K562 (cell line): ENCODE results near the gene C11orf91. TPM values are rescaled to one million over a fixed set of nuclear protein-coding genes. Genes with fewer than 3 reads are reported as not detected.

Source experiments
- ARID4B ChIP-seq: sonication (generic); formaldehyde crosslinking; IDR thresholded peaks from 2 replicates; pipeline ENCODE4 v1.8.0; 2022; ENCODE audit warnings: mild to moderate bottlenecking, missing genetic modification reagents
- ETV6 ChIP-seq, 3 experiments: fragments of 150-350 bp in 1 of 3; sonication (generic) in 1 of 3; formaldehyde crosslinking in 1 of 3; IDR thresholded peaks; 2 replicates each; pipeline versions ENCODE4 v1.6.1 to v1.8.0; 2014 to 2022; ENCODE audit warnings: borderline replicate concordance in 2 of 3, low read depth in 2 of 3, antibody characterized with exemption in 1 of 3, low read length in 1 of 3, mild to moderate bottlenecking in 1 of 3, missing genetic modification reagents in 1 of 3
- GTF2A2 ChIP-seq: IDR thresholded peaks from 2 replicates; pipeline ENCODE4 v1.6.1; 2016; ENCODE audit warnings: mild to moderate bottlenecking, missing genetic modification characterization, missing compliant biosample characterization
- GTF2E2 ChIP-seq: fragments of 200-800 bp; sonication (Bioruptor generic); IDR thresholded peaks from 2 replicates; pipeline ENCODE4 v1.6.1; 2016; ENCODE audit warnings: missing genetic modification characterization, missing compliant biosample characterization
- ILK ChIP-seq: fragments of 450-650 bp; IDR thresholded peaks from 2 replicates; pipeline ENCODE4 v1.6.1; 2016; ENCODE audit warnings: missing genetic modification characterization, low read depth, mild to moderate bottlenecking, missing compliant biosample characterization, moderate library complexity, borderline replicate concordance
- KDM1A ChIP-seq, 2 experiments: fragments of 450-650 bp; IDR thresholded peaks; 2 replicates each; pipeline ENCODE4 v1.6.1; 2016; ENCODE audit warnings: mild to moderate bottlenecking in 2 of 2
- LEF1 ChIP-seq: fragments of 450-650 bp; IDR thresholded peaks from 2 replicates; pipeline ENCODE4 v1.6.1; 2016; ENCODE audit warnings: mild to moderate bottlenecking
- NCOA1 ChIP-seq: fragments of 450-650 bp; IDR thresholded peaks from 2 replicates; pipeline ENCODE4 v1.6.1; 2016; ENCODE audit warnings: low read depth
- PHB2 ChIP-seq: fragments of 450-650 bp; IDR thresholded peaks from 2 replicates; pipeline ENCODE4 v1.6.1; 2017; ENCODE audit warnings: low read depth
- POLR2G ChIP-seq: fragments of 200-400 bp; formaldehyde crosslinking; IDR thresholded peaks from 2 replicates; pipeline ENCODE4 v1.6.1; 2017; ENCODE audit warnings: low read depth, mild to moderate bottlenecking, antibody characterized with exemption, low read length, moderate library complexity
- POLR3G ChIP-seq: IDR thresholded peaks from 2 replicates; pipeline ENCODE4 v1.6.1; 2011; ENCODE audit not compliant: insufficient read length, insufficient replicate concordance; ENCODE audit errors: extremely low read depth
- RBM34 ChIP-seq: fragments of 200-400 bp; formaldehyde crosslinking; IDR thresholded peaks from 2 replicates; pipeline ENCODE4 v1.6.1; 2018; ENCODE audit warnings: low read length, borderline replicate concordance; ENCODE audit not compliant: insufficient read depth
- RFX7 ChIP-seq: fragments of 250-450 bp; sonication (Bioruptor Pico); IDR thresholded peaks from 2 replicates; pipeline ENCODE4 v1.5.1; 2021; ENCODE audit warnings: mild to moderate bottlenecking
- SNAPC5 ChIP-seq: fragments of 250-450 bp; sonication (Bioruptor Pico); IDR thresholded peaks from 2 replicates; pipeline ENCODE4 v1.8.0; 2021; ENCODE audit warnings: moderate library complexity, mild to moderate bottlenecking, inconsistent platforms
- SP1 ChIP-seq: sonication (generic); formaldehyde crosslinking; IDR thresholded peaks from 2 replicates; pipeline ENCODE4 v1.8.1; 2022; ENCODE audit warnings: mild to moderate bottlenecking, missing genetic modification reagents
- TEAD1 ChIP-seq, 2 experiments: fragments of 450-650 bp in 1 of 2; sonication (generic) in 1 of 2; formaldehyde crosslinking; IDR thresholded peaks; 2 replicates each; pipeline versions ENCODE4 v1.4.0 to v1.8.0; 2020 to 2022; ENCODE audit warnings: mild to moderate bottlenecking in 2 of 2, missing genetic modification reagents in 1 of 2
- YY1 ChIP-seq, 3 experiments: IDR thresholded peaks; 2 replicates each; pipeline ENCODE4 v1.6.1; 2011; ENCODE audit warnings: low read length in 2 of 3, mild to moderate bottlenecking in 2 of 3, moderate library complexity in 2 of 3, borderline replicate concordance in 1 of 3, control low read depth in 1 of 3, low read depth in 1 of 3; ENCODE audit not compliant: insufficient read depth in 3 of 3, insufficient replicate concordance in 2 of 3, control insufficient read depth in 1 of 3, insufficient read length in 1 of 3; ENCODE audit errors: extremely low read depth in 1 of 3
- ZBTB1 ChIP-seq: sonication (generic); formaldehyde crosslinking; IDR thresholded peaks from 2 replicates; pipeline ENCODE4 v1.8.1; 2023; ENCODE audit warnings: missing genetic modification reagents, low read depth, mild to moderate bottlenecking, borderline replicate concordance
- ZFPM2 ChIP-seq: fragments of 250-450 bp; sonication (Bioruptor Pico); IDR thresholded peaks from 2 replicates; pipeline ENCODE4 v1.5.1; 2022; ENCODE audit warnings: mild to moderate bottlenecking
- ZNF133 ChIP-seq: fragments of 250-450 bp; sonication (Bioruptor Pico); IDR thresholded peaks from 2 replicates; pipeline ENCODE4 v1.4.0; 2020; ENCODE audit warnings: mild to moderate bottlenecking
- ZNF140 ChIP-seq: fragments of 250-450 bp; sonication (Bioruptor Pico); IDR thresholded peaks from 2 replicates; pipeline ENCODE4 v1.8.0; 2021; ENCODE audit warnings: moderate library complexity, mild to moderate bottlenecking, inconsistent platforms
- ZNF282 ChIP-seq: sonication (generic); formaldehyde crosslinking; IDR thresholded peaks from 2 replicates; pipeline ENCODE4 v1.8.1; 2023; ENCODE audit warnings: missing genetic modification reagents
- ZNF699 ChIP-seq: fragments of 250-450 bp; sonication (Bioruptor Pico); IDR thresholded peaks from 2 replicates; pipeline ENCODE4 v1.8.0; 2021; ENCODE audit warnings: mild to moderate bottlenecking, moderate library complexity; ENCODE audit not compliant: insufficient replicate concordance
- ZNF830 ChIP-seq: fragments of 250-450 bp; sonication (Bioruptor Pico); IDR thresholded peaks from 2 replicates; pipeline ENCODE4 v1.5.0; 2021; ENCODE audit warnings: mild to moderate bottlenecking
- polyA plus RNA-seq, 8 experiments: library from polyadenylated mRNA; depleted of rRNA in 4 of 8; stranded (reverse) in 5 of 8; unstranded in 3 of 8; fragments of >200 nt; fragmentation: Nextera tagmentation in 2 of 8; fragmentation: Illumina TruSeq in 1 of 8; extraction: Ambion mirVana in 2 of 8; extraction: Trizol in 1 of 8; gene quantifications; 2 replicates each; pipeline versions ENCODE4 v1.2.1 to v1.2.3, GENCODE V29; 2011 to 2014; ENCODE audit warnings: inconsistent platforms in 1 of 8, missing spikeins in 1 of 8
- total RNA-seq, 7 experiments: library from RNA; depleted of rRNA in 6 of 7; stranded (reverse); fragments of >200 nt in 6 of 7; fragmentation: Illumina TruSeq in 2 of 7; extraction: Trizol in 2 of 7; gene quantifications; 2 replicates each; pipeline versions ENCODE4 v1.2.1 to v1.2.3, GENCODE V29; 2011 to 2021; ENCODE audit warnings: low replicate concordance in 1 of 7

The C11orf91 gene
- total and polyA plus RNA-seq, 9 of the 15 experiments (the other 6 are each of a cell fraction or from before 2014, with no cell fraction given): not detected

GRCh38 chr11:33700502-33701271 lies at the start of gene C11orf91 (continued):
- TF ChIP-seq YY1 (IDR thresholded peaks at IDR 0.05; ENCODE audit: borderline replicate concordance in 1 of 3, control insufficient read depth in 1 of 3, extremely low read depth in 1 of 3, insufficient read depth in 3 of 3, insufficient read length in 1 of 3, insufficient replicate concordance in 2 of 3, low read depth in 1 of 3, low read length in 2 of 3) (peak in 1 of 3 experiments; percentile 9), ETV6 (IDR thresholded peaks at IDR 0.05; ENCODE audit: borderline replicate concordance in 1 of 2, low read depth in 2 of 2, low read length in 1 of 2) (no peak), ETV6 (CRISPR knock-in tag; IDR thresholded peaks at IDR 0.05; ENCODE audit: borderline replicate concordance) (no peak), POLR3G (no peak), SNAPC5 (CRISPR knock-in tag) (no peak), PHB2 (no peak), ZNF699 (CRISPR knock-in tag) (no peak), ZFPM2 (CRISPR knock-in tag) (no peak), GTF2E2 (tag) (no peak), NCOA1 (no peak), ZBTB1 (CRISPR knock-in tag) (no peak), ZNF282 (CRISPR knock-in tag) (no peak), ZNF140 (CRISPR knock-in tag) (no peak), KDM1A (IDR thresholded peaks at IDR 0.05) (no peak; a peak in 1 of 4 replicates), TEAD1 (CRISPR knock-in tag; IDR thresholded peaks at IDR 0.05) (peak in 1 of 2 experiments; percentile 18; a peak in 1 of 4 replicates), SP1 (peak; percentile 83), ARID4B (CRISPR knock-in tag) (no peak), GTF2A2 (tag) (no peak), ILK (no peak), ZNF830 (CRISPR knock-in tag) (0 out of 2 replicates have a peak, but pooled peaks have one; percentile 7), RBM34 (0 out of 2 replicates have a peak, but pooled peaks have one; percentile 63), ZNF133 (no peak), POLR2G (peak; percentile 69), RFX7 (CRISPR knock-in tag) (no peak), LEF1 (no peak)
